Adrenal gland (tissue), 5 donors: ENCODE measurements around the gene ZNF280C.

Experiments
- CTCF ChIP-seq, 6 experiments: fragments of 450-650 bp in 4 of 6; fragments of 200-600 bp in 2 of 6; sonication (generic) in 1 of 6; IDR thresholded peaks; 1 replicate in 5 of 6; 2 replicates in 1 of 6; pipeline versions ENCODE4 v1.5.1 to v1.8.0; 2016 to 2021; ENCODE audit warnings: antibody characterized with exemption in 6 of 6, mild to moderate bottlenecking in 2 of 6, moderate library complexity in 1 of 6
- POLR2A ChIP-seq, 2 donors: fragments of 450-650 bp; IDR thresholded peaks; one replicate each; pipeline ENCODE4 v1.6.1; 2017; ENCODE audit warnings: antibody characterized with exemption in 2 of 2, mild to moderate bottlenecking in 2 of 2, moderate library complexity in 1 of 2
- donor health status: DM: no; HTN: no; CAD: no.

DNA sequence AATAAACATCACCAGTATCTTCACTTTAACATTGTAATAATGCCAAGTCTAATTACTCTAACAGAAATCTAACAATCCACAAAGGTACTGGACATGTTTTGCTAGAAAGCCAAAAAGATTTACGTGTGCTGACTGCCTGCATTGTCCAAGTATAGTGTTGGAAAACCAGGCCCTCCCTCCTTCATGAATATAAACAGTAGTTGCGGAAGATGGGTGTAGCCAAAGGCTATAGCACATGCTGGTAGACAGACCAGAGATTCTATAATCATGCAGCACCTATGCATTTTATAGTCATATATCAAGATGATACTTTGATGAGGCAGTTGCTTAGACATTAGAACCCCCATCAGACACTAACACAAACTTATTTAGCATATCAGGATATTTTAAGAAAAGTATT, 22.6 kb downstream of the ZNF280C start:
- no peak for TF ChIP-seq CTCF (IDR thresholded peaks at IDR 0.05)
- no peak for TF ChIP-seq POLR2A (IDR thresholded peaks at IDR 0.05)
